ENCODE results near the gene CDH23.

The CDH23 gene

GRCh38 chr10:71573562-71574518 is 177.1 kb downstream of the CDH23 start:
- in situ Hi-C loops (cut with HindIII; ENCODE audit: low sequenced_read_pairs), result no loop called here

- in situ Hi-C loops (cut with HindIII; ENCODE audit: low sequenced_read_pairs), result no loop called here
Measured at GRCh38 chr10:71575451-71575850, 178.7 kb downstream of the CDH23 start.

DNA sequence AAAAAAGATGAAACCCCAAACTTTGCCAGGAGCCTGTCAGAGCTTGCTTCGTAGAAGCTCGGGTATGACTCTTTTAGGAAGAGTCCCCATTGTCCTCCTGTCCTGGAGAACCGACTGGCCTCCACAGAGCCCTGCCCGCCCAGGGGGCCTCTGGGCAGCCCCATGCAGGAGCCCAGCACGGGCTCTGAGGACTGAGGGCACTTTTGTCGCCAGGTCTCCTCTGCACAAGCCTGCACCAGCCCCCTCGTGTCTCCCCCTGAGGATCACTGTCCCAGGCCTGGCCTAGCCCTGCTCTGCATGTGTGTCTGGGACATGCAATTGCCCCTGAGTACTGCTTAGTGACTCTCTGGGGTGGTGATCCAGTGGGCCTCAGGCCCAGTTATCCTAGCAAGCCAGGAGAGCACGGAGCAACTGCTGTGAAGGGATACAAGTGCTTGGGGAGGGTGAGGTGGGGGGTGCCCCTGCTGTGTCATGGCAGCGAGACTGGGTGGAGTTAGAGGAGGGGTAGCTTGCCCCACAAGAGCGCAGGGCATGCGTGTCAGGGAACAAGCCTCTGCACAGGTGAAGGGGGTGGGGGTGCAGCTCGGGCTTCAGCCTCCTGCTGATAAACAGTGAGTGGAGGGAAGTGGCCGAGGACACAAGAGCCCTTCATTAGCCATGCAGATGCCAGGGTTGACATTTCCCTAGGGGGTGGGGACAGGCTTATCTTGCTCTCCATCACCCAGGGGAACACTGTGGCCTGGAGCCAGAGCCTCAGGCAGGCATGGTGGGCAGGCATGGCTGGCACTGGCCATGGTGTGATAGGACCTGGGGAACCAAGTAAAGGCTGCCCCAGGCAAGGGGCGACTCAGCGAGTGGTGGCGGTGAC is 179.4 kb downstream of the CDH23 start:
- in situ Hi-C loops (cut with HindIII; ENCODE audit: low sequenced_read_pairs), result no loop called here

DNA sequence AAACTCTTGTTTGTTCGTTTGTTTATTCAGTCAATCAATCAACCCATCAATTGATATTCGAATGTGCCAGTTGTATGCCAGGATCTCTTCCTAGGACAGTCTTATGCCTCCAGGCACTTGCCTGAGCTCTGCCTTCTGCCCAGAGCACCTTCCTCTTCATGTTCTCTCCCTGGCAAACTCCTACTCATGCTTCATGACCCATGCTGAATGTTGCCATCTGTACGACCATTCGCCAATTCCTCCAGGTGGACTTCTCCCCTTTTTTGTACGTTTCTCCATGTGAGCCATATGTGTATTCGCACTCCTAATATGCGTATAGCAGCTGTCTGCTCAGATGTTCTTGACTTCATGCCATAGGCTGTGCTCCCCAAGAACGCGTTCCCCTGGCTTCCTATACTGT is 180.1 kb downstream of the CDH23 start:
- in situ Hi-C loops (cut with HindIII; ENCODE audit: low sequenced_read_pairs), result no loop called here

DNA sequence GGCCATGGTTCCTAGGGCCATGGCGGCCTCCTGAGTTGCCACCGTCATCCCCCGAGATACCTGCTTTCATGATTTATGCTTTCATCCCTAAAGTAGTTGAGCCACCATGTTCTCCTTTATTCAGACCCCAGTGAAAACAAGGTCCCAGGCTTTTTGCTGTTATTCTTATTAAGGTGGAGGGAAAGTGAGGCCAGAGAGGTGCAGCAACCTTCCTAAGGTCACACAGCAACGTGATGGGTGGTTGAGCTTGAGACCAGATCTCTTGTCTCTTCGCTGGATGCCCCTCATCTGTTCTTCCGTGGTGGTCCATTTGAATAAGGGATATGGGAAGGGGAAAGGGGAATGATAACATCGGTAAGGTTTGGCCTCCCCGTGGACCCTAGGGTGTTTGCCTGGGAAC is 180.6 kb downstream of the CDH23 start:
- in situ Hi-C loops (cut with HindIII; ENCODE audit: low sequenced_read_pairs), result no loop called here

- in situ Hi-C loops (cut with HindIII; ENCODE audit: low sequenced_read_pairs), result no loop called here
Measured at GRCh38 chr10:71578069-71578468, 181.3 kb downstream of the CDH23 start.

DNA sequence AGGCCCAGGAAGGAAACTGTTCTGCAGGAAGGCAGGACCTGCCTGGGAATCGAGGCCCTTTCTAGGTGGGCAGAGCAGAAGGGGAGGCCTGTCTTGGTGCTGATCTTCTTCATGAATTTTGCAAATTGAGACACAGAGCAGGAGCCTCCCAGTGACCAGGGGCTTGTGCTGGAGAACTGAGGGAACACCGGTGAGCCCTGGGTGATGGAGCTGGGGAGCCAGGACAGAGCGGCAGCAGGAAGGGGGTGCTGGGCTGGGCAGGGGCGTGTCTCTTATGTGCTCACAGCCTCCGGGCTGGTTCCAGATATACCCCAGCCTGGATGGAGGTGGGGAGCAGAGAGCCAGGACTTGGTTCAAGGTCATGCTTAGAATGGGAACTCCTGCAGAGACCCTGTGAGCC is 182.9 kb downstream of the CDH23 start:
- in situ Hi-C loops (cut with HindIII; ENCODE audit: low sequenced_read_pairs), result no loop called here

DNA sequence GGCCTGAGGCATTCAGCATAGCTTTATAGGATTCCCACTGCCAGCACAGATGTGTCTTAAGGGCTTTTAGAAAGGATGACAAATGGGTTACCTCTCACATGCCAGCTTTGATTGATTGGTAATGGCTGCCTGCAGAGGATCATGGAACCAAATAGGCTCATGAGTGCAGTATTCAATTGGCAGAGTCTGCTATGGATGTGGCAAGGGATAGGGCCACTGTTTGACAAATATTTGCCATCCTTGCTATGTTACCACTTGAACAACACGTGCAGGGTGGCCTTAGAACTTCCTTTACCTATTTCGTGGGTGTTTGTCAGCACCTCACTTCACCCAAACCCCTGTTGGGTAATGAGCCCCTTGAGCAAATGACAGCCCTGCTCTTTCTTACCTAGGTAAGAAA is 183.7 kb downstream of the CDH23 start:
- in situ Hi-C loops (cut with HindIII; ENCODE audit: low sequenced_read_pairs), result no loop called here

GRCh38 chr10:71580926-71581325 is 184.2 kb downstream of the CDH23 start:
- in situ Hi-C loops (cut with HindIII; ENCODE audit: low sequenced_read_pairs), result no loop called here

GRCh38 chr10:71581376-71581775 is 184.7 kb downstream of the CDH23 start:
- in situ Hi-C loops (cut with HindIII; ENCODE audit: low sequenced_read_pairs), result no loop called here

GRCh38 chr10:71582019-71582418 is 185.3 kb downstream of the CDH23 start:
- in situ Hi-C loops (cut with HindIII; ENCODE audit: low sequenced_read_pairs), result no loop called here

GRCh38 chr10:71582506-71583475 is 186.1 kb downstream of the CDH23 start:
- in situ Hi-C loops (cut with HindIII; ENCODE audit: low sequenced_read_pairs), result no loop called here

DNA sequence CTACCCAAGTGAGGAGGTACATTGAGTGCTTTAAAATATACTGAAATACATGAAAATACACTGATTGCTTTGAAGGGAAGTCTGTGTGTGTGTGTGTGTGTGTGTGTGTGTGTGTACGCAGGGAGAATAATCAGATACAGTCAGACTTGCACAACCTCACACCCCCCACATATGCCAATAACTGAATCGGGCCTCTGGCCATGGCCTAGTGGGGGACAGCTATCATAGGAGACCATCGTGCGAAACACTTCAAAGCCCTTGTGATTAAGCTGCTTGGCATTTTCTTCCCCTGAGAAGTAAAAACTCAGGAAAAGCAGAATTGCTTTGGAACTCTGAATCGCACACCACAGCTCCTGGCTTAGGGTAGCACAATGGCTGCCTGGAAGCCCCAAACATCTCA is 187.7 kb downstream of the CDH23 start:
- in situ Hi-C loops (cut with HindIII; ENCODE audit: low sequenced_read_pairs), result no loop called here

GRCh38 chr10:71584902-71585563 is 188.3 kb downstream of the CDH23 start:
- in situ Hi-C loops (cut with HindIII; ENCODE audit: low sequenced_read_pairs), result no loop called here

DNA sequence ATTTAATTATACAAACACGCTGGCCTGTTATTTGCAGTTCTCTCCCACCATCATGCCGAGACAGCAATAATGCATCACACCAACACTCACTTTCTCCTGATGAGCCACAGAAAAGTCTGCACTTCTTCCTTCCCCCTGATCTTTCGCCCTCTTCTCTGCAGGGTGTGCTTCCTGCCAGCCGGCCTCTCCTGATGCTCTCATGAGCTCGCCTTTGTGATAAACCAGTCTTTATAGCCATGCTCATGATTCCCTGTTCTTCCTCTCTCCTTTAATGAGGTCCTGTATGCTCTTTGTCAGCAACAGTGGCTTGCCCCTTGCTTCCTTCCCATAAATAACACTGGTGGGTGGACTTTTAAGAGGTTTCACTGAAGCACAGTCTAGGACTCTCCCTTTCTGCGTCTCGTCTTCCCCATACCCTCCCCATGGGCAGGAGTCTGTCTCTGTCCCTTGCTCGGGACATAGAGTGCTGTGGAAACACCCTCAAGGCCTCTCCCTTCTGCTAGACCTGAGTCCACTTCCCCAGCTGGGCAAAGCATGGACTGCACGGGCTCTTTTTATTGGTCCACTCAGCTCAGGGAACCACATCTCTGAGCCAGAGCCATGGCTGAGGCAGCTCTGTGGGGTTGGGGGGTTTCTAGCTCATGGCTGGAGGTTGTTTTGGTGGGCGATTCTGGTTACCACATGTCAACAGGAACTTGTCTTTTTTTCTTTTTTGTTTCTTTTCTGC is 189.0 kb downstream of the CDH23 start:
- in situ Hi-C loops (cut with HindIII; ENCODE audit: low sequenced_read_pairs), result no loop called here

DNA sequence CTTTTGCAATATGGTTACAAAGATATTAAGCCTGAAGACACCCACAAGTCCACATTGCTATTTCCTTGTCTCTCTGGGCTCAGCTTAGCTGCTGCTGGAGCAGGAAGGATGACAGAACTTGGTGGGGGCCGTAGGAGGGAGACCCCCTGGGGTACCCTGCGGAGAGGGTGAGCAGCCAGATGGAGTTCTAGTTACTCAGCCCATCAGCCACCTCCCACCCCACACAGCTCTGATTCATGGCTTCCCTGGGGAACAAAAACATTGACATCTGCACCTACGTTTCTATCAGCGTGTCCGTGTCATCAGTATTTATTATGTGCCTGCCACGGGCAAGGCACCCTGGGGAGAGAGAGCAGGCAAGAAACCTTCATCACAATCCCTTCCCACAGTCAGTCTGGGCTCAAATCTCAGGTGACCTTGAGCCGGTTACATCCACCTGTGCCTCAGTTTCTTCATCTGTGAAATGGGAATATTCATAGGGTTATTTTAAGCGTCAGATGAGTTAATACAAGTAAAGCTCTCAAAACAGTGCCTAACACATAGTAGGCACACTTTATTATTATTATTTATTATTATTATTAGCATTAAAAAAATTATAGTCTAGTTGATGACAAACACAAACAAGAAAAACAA is 191.3 kb downstream of the CDH23 start:
- in situ Hi-C loops (cut with HindIII; ENCODE audit: low sequenced_read_pairs), result no loop called here

- in situ Hi-C loops (cut with HindIII; ENCODE audit: low sequenced_read_pairs), result no loop called here
Measured at GRCh38 chr10:71588685-71589084, 192.0 kb downstream of the CDH23 start.

GRCh38 chr10:71589617-71590551 is 193.2 kb downstream of the CDH23 start:
- in situ Hi-C loops (cut with HindIII; ENCODE audit: low sequenced_read_pairs), result no loop called here
